ENCODE results near the gene CNTNAP2. TPM values are rescaled to one million over a fixed set of nuclear protein-coding genes. Genes with fewer than 3 reads are reported as not detected.

CNTNAP2 gene
- total and polyA plus RNA-seq, 2 of the 13 experiments (the other 11 are each of a cell fraction or from before 2014, with no cell fraction given): 0.40 to 0.42 TPM

GRCh38 chr7:146290746-146291145, 174.1 kb downstream of the CNTNAP2 start:
- TF ChIP-seq GTF3A (CRISPR knock-in tag; conservative IDR thresholded peaks at IDR 0.05) (no peak), KDM4B (CRISPR knock-in tag; IDR thresholded peaks at IDR 0.05) (no peak), BHLHE40 (IDR thresholded peaks at IDR 0.05; ENCODE audit: low read length) (no peak), ZNF121 (CRISPR knock-in tag; IDR thresholded peaks at IDR 0.05) (no peak), HDAC2 (CRISPR knock-in tag; IDR thresholded peaks at IDR 0.05) (no peak), KAT7 (CRISPR knock-in tag; IDR thresholded peaks at IDR 0.05; ENCODE audit: borderline replicate concordance) (no peak)
- WGBS (ENCODE audit: low lambda C conversion rate): 6% methylated on average over 3 of the region's 3 CpGs
- FAIRE-seq: no peak
- Histone ChIP-seq H3K4me2 (ENCODE audit: low read depth, low read length) (no peak overlapping the region), H2AFZ (ENCODE audit: low read length) (no peak overlapping the region), H3K4me1 (ENCODE audit: insufficient read depth, low read length) (no peaks in the 10 kb centered on the region), H3K27me3 (ENCODE audit: control insufficient read depth in 1 of 2, insufficient read depth in 2 of 2, low read length in 2 of 2) (no peaks in the 10 kb centered on the region), H3K9me3 (ENCODE audit: low read length) (peaks cover 33% of the 10 kb centered on the region), H3K36me3 (replicated peaks in 1 of 2; ENCODE audit: control insufficient read depth in 1 of 2, insufficient read depth in 2 of 2, low read length in 2 of 2) (no peaks in the 10 kb centered on the region), H3K4me3 (replicated peaks in 1 of 3; ENCODE audit: insufficient read depth in 1 of 3, low read depth in 2 of 3, low read length in 3 of 3) (no peak overlapping the region), H4K20me1 (ENCODE audit: insufficient read depth, low read length) (no peaks in the 10 kb centered on the region), H3K27ac (ENCODE audit: extremely low read length, insufficient read depth, low read length) (no peak overlapping the region), H3K9ac (ENCODE audit: insufficient read depth, low read depth, low read length) (no peak overlapping the region), H3K79me2 (ENCODE audit: insufficient read depth, low read length) (no peaks in the 10 kb centered on the region)
- intact Hi-C loops (cut with micrococcal nuclease; ENCODE audit: unreplicated experiment) (no loop called here), in situ Hi-C loops (cut with HindIII; ENCODE audit: extremely low pct_ligation_motif_present, low pct_unique_long_range_greater_than_20kb) (no loop called here)
- CTCF ChIA-PET (ENCODE audit: low intra/inter-chr PET ratio, low total read pairs): no interaction called here
- no TSS peak for BruUV-seq (replicated peaks)
- ATAC-seq: no peak
- POLR2A ChIA-PET: no interaction called here
- DNase-seq (ENCODE audit: low spot score): no peak

GRCh38 chr7:146291900-146292299, 175.3 kb downstream of the CNTNAP2 start:
- ATAC-seq (no peak), DNase-seq (ENCODE audit: low spot score) (no peak), FAIRE-seq (no peak)
- Histone ChIP-seq H3K4me2 (ENCODE audit: low read depth, low read length) (no peak overlapping the region), H3K4me3 (replicated peaks in 1 of 3; ENCODE audit: insufficient read depth in 1 of 3, low read depth in 2 of 3, low read length in 3 of 3) (no peak overlapping the region), H3K79me2 (ENCODE audit: insufficient read depth, low read length) (no peaks in the 10 kb centered on the region), H3K36me3 (replicated peaks in 1 of 2; ENCODE audit: control insufficient read depth in 1 of 2, insufficient read depth in 2 of 2, low read length in 2 of 2) (no peaks in the 10 kb centered on the region), H3K27me3 (ENCODE audit: control insufficient read depth in 1 of 2, insufficient read depth in 2 of 2, low read length in 2 of 2) (no peaks in the 10 kb centered on the region), H3K9me3 (ENCODE audit: low read length) (peaks cover 35% of the 10 kb centered on the region), H3K27ac (ENCODE audit: extremely low read length, insufficient read depth, low read length) (no peak overlapping the region), H4K20me1 (ENCODE audit: insufficient read depth, low read length) (no peaks in the 10 kb centered on the region), H3K4me1 (ENCODE audit: insufficient read depth, low read length) (no peaks in the 10 kb centered on the region), H3K9ac (ENCODE audit: insufficient read depth, low read depth, low read length) (no peak overlapping the region), H2AFZ (ENCODE audit: low read length) (no peak overlapping the region)
- intact Hi-C loops (cut with micrococcal nuclease; ENCODE audit: unreplicated experiment): no loop called here
- ChIA-PET POLR2A (no interaction called here), CTCF (ENCODE audit: low intra/inter-chr PET ratio, low total read pairs) (no interaction called here)
- BruUV-seq (replicated peaks): no TSS peak
- TF ChIP-seq ZNF44 (CRISPR knock-in tag; IDR thresholded peaks at IDR 0.05) (no peak), ZNF777 (CRISPR knock-in tag; IDR thresholded peaks at IDR 0.05) (no peak), MAFF (IDR thresholded peaks at IDR 0.05; ENCODE audit: low read depth, low read length) (peak; percentile 79), MAFK (conservative IDR thresholded peaks at IDR 0.05 in 1 of 2, IDR thresholded peaks at IDR 0.05 in 1 of 2; ENCODE audit: low read length in 2 of 2) (peak; percentile 56 to 88), KAT7 (CRISPR knock-in tag; IDR thresholded peaks at IDR 0.05; ENCODE audit: borderline replicate concordance) (no peak)
- 0% methylated on average over 1 of the region's 1 CpG for whole genome bisulfite sequencing (ENCODE audit: low lambda C conversion rate)
- in situ Hi-C loops (cut with HindIII; ENCODE audit: extremely low pct_ligation_motif_present, low pct_unique_long_range_greater_than_20kb): no loop called here
